ENCODE measurements around the gene TBP.
"Not testable (repeated sequence)": the region's sequence is repeated elsewhere in the genome, so short reads cannot be mapped to it uniquely, and the experiment has no call there.

The TBP gene

DNA sequence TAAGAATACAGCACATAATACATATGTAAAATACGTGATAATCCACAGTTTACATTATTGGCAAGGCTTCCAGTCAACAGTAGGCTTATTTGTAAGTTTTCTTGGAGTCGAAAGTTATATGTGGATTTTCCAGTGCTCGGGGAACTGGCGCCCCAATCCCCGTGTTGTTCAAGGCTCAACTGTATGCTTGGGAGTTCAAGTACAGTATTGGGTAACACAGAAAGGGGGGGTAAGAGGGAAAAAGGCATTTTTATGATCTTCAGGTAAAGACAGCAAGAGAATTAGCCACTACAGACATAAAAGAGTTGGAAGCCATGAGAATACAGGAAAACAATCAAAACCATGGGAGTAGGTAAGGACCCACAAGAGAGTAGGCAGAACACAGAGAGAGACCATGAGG, 17.5 kb upstream of the TBP start:
- no peak for DNase-seq

DNA sequence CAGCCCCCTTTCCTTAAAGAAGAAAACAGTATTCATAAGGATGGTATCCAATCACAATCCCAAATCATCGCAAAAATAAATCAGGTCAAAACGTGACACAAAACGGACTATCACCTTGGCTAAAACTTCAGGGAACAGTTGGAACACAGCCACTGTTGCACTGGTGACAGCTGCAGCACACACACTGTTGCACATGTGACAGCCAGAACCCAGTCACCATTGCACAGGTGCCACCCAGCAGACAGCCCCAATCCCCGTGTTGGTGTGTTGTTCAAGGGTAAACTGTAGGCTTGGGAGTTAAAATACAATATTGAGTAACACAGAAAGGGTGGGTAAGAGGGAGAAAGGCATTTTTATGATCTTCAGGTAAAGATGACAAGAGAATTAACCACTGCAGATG, 16.8 kb upstream of the TBP start:
- no peak for DNase-seq

DNA sequence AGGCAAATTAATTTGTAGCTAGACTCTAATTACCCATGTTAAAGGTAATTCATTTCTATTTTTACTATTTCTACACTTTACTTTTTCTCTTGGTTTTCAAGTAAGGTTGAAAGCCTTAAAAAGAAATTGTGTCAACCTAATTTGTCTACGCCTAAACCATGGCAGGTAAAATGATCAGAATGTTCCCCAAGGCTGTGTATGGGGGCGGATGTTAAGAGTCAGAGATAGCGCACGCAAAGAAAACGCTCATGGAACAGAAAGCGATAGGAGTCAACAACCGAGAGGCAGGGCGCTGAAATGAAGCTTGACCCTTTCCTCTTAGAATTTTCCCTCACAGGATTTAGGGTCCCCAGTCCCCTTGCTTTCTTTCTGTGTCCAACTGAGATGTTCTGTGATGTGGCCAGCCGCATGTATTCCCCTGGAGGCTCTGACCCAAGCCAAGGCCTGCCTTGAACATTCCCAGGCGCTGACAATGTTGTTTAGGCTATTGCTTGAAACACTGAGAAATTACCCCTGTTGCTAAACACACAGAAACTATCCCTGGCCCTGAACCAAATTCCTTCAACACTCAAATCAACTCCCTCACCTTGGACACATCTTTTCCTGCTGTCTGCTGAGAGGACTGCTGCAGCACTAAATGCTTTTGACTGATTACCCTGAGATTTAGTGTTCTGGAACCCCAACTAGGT, 12.0 kb upstream of the TBP start:
- DNase-seq = no peak

DNA sequence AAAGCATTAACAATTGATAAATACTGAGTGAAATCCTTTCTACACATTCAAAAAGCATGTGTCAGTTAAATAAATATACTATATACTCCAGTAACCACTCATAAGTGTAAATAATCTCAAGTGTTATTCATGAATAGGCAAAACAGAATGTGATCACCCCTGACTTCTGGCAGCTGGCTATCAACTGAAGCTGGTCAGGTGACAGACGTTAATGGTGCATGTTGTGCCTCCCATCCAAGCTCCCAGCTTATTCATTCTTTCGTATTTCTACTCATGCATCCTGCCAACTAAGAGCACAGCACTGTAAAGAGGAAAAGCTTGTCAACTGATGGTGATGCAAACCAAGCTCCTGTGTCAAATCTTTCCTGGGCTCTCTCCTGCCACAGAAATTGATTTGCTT, 8.8 kb upstream of the TBP start:
- no peak for DNase-seq

DNA sequence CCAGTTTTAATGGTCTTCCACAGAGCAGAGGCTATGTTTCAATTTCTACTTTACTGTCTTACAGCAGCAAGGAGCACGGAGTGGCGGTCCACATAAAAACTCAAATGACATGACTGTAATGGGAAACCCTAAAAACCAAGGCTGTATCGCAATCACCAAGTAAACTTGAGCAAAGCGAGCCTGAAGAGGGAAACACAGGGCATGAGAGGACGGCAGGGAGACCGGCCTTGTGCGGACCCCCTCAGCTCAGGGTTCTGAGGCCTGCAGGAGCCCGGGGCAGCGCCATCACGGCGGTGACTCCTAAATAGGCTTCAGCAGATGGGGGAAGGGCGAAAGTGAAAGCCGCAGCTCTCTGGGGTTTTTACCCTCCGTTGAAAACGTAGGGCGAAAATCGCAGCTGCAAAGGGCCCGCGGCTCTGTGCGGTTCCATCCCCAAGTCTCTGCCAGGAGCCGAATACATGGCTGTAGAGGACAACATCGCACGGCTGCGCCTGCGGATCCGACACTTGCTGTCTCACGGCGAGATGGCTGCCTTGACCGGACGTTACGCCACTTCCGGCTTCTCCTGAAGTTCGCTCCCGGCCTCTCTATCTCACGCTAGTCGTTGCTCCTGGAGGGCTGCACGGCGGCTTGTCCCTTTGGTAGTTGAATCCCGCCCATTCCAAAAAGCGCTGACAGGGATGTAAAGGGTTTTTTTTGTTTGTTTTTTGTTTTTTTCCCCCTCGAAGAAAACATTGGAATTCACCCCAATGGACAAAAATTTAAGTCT, 1.2 kb upstream of the TBP start, which contains the start of gene PSMB1:
Gene PSMB1, minus strand, starts transcription at position 543 of the 769 bp plus-strand sequence. Its CDS starts 65 bp downstream, at position 478.
- peak; percentile 72 for DNase-seq

DNA sequence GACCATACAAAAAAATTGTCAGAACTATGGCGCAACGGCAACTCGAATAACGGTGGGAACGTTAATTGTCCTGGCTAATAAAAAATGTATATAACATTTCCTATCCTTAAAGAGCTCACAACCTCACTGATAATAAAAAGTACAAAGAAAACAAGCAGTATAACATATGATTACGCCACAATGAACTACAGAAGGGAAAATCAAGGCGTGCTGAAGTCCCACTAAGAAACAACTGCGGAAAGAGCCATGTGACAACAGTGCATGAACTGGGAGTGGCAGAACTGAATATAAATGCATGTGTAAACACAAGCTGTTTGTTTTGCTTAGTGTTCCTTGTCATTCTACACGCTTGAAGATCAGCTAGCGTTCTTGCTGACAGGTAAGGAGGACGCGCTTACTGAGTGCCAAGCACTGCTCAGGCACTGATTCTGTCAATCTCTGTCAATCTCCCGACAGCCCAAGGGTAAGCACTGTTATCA, 596 bp upstream of the TBP start:
- no peak for DNase-seq

DNA sequence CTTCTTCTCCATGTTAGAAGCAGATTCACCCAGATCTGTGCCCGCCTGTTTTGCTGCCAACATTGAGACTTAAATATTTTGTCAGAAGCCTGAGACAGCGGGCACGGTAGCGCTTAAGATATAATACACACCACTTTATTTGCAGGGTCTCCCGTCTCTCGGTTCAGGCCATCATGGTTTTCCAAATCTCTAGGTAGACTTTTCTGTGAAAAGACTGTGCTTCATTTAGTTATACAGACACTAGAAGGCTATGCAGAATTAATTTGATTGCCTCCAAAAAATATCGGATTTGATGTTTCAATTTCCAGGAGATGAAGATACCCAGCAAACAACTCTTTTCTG, 598 bp downstream of the TBP start:
- no peak for DNase-seq

DNA sequence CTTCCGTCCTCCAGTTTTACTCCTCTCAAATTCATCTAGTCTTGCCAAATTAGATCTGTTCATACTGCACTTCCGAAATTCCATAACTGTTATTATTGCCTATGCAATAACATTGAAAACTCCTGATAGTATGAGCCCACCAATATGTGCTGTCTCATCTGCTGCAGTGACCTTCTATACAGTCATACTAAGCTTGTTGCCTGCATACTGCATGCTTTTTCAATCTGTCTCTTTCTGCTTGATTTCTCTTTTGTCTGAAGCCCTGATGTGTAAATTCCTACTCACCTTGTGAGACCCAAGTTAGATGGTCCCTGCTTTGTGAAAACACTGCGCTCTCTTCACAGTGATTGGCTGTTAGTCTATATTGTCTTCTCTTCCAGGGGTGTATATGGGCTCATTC, 1.1 kb downstream of the TBP start:
- no peak for DNase-seq

DNA sequence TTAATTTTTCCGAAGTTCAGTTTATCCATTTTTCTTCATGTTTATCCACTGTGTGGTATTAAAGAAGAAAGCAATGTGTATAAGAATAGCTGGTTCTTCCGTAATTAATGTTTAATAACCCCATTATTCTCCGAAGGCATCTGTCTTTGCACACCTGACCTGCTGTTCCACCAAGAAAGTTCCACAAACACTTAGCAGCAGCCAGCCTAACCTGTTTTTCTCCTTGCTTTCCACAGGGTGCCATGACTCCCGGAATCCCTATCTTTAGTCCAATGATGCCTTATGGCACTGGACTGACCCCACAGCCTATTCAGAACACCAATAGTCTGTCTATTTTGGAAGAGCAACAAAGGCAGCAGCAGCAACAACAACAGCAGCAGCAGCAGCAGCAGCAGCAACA, 7.4 kb downstream of the TBP start:
- no peak for DNase-seq

DNA sequence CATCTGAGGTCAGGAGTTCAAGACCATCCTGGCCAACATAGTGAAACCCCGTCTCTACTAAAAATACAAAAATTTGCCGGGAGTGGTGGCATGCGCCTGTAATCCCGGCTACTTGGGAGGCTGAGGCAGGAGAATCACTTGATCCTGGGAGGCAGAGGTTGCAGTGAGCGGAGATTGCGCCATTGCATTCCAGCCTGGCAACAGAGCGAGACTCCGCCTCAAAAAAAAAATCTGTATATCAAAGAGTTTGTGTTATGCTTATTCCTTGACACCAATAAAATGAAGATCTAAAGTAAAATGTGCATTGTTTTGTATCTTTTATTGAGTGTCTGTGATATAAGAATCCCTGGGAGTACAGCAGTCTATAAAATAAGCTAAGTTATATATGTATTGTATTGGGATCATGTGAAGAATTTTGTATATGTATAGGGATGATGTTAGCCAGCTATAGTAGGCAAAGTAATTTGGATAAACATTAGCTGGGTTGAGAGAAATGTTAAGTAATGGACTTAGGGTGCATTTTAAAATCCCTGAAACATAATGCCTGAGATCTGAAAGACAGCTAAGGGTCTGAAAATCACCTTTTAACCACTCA, 10.9 kb downstream of the TBP start:
- no peak for DNase-seq

DNA sequence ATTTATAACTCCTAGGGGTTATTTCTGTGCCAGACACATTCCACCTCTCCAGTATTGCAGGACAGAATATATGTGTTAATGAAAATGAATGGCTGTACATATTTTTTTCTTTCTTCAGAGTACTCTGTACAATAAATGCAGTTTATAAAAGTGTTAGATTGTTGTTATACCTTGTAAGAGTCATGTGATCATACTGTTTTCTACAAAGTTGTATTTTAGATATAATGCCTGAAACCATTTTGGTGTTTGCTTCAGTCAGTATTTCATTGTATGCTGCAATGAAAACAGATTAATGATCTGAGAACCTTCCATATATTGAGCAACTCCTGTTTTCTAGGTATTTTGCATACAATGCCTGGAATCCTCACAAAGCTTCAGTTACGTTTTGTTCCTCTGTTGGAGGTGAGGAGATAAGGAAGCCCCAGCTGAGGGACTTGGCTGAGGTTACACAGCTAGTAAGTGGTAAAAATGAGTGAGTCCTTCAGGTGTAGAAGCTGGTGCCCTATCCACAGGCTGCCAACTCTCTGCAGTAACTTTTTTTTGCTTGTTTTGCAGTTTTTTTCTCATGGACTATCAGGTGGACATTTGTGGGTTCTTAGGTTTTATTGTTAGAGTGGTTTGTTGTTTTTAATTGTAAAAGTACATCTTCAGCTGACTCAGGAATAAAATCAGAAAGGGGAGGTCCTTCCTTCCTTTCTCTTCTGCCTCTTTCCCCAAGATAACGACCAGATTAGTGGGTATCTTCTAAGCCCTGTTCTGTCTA, 18.7 kb downstream of the TBP start:
- no peak for DNase-seq

DNA sequence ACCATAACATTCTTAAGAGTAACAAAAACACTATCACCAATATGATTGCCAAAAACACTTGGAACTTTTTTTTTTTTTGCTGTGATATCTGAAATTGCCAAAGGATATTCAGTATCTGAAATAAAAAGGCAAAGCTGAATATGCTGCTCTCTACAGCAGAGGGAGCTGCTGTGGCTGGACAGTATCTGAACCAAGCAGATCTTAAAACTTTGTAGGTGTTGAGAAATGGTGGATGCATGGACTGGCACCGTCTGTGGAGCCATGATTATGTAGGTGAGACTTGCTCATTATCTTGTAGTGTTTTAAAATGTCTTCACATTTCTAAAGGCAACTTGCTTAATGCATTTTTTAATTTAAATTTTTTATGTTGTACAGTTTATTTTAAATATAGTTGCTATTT, 21.1 kb downstream of the TBP start:
- DNase-seq = no peak

DNA sequence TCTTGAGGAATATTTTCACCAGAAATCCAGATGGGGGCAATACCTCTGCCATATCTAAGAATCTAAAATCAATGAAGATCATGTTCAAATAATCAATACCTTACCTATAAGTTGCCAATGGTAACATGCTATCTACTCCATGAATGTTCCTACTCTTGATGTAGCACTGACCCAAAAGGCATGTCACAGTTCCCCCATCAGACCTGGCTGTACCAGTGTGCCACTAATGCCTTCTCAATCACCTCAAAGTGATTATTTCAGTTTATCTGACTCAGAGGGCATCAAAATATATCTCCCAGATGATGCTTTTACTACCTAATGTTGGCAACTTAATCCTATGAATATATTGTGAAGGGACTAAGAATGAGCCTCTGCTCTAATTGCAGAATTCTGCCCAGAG, 24.7 kb downstream of the TBP start:
- no peak for DNase-seq

DNA sequence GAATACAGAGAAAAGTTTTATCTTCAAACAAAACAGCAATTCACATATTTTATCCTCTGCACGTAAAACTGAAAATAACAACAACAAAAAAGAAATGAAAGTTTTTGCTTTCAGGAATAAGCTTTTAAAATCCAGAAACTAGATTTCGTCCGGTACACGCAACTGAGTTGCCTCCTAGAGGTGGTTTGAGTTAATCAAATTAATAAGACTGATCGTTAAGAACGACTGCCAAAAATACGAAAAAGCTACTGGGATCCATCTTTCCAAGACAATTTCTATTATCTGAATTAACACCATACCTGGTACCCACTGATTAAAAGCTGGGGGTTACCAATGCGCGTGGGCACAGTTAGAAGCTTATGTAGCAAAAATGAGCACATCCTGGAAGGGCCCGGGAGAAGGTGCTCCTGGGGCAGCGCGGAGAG, 29.6 kb downstream of the TBP start:
- no peak for DNase-seq

DNA sequence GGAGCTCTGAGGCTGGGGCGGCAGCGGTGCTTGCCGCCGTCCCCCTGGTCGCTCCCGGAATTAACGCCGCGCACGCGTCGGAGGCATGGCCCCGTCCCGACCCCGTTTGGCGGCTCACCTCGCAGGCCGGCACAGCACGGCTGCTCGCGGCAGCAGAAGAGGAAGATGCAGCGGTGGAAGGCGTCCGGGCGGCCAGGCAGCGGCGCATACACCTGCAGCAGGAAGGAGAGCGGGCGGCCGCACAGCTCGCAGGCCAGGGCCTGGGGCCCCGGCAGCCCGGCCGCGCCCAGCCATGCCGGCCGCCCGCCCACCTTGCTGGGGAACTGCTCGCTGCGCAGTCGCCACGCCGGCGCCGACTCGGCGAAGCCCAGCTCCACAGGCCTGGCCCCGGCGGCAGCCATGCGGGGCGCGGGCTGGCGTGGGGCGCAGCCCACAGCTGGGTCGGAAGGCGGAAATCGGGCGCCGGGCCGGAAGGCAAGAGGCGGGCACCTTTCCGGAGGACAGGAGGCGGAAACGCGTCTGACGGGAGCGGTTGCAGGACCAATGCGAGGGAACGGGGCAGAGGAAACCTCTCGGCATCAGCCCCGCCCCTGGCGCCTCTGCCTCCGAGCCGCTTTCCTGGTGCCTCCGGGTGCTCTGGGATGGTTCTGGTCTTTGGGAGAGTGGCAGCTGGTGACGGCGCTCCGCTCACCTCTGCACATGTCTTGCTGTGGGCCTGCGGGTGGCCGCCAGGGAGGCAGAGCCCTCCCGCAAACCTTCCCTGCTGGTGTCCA, 30.2 kb downstream of the TBP start, which contains the start of gene PDCD2:
Gene PDCD2, minus strand, starts transcription at position 457 of the 773 bp plus-strand sequence. Its CDS starts 56 bp downstream, at position 401.
- peak; percentile 89 for DNase-seq

DNA sequence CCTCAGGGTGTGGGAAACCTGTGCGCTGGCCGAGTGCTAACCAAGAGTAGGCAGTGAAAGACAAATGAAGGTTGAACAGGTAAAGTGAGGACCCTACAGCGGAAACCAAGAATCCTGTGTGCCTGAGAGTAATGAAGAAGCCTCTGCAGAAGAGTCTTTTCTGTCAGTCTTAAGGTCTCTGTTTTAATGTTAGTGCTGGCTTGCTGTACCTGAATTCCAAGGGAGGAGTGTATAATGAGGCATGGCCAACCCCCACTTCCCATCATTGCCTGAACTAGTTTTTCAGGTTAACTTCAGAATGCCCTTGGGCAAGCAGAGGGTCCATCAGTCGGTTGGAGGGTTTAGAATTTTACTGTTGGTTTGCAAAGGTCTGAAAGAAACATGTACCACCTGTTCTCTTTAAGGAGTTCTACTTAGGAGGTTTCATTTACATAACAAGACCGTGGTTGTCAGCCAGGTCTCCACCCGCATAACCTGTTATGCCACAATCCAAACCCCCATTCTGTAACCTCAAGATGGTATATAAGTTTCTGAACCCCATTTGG, 30.9 kb downstream of the TBP start:
- DNase-seq = no peak

DNA sequence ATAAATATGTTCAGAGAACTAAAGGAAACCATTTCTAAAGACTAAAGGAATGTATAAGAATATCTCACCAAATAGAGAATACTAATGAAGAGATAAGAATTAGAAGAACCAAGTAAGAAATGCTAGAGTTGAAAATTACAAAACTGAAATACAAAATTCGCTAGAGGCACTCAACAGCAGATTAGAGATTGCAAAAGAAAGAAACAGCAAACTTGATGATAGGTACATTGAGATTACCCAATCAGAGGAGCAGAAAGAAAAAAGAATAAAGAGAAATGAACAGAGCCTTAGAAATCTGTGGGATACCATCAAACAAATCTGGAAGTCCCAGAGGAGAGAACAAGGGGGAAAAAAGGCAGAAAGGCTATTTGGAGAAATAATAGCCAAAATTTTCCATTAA, 36.6 kb downstream of the TBP start:
- DNase-seq = no peak

DNA sequence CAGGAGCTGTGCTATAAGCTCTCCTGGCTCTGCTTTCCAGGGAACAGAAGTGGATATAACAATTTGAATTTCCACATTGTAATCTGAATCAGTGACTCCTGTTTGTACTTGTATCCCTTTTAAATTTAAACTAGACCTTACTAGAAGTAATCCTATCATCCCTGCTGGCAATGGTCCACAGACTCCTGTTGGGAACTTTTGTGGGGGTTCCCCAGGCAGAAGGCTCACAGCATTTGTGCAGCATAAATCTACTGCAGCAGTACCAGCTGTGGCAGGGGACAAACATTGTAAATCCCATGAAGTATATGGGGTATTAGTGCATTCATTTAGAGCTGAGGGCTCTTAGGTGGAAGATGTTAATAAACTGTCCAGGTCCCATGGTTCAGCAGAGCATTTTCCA, 42.3 kb downstream of the TBP start:
- no peak for DNase-seq

DNA sequence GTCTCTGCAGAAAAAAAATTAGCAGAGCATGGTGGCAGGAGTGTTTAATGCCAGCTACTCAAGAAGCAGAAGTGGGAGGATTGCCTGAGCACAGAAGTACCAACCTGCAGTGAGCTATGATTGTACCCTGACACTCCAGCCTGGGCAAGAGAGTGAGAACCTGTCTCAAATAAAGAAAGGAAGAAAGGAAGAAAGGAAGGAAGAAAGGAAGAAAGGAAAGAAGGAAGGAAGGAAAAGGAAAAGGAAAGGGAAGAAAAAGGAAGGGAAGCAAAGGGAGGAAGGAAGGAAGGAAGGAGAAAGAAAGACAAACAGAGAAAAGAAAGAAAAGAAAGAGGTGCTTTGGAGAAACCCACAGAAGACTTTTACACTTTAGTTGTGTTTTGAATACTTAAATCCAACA, 43.1 kb downstream of the TBP start:
- no peak for DNase-seq

DNA sequence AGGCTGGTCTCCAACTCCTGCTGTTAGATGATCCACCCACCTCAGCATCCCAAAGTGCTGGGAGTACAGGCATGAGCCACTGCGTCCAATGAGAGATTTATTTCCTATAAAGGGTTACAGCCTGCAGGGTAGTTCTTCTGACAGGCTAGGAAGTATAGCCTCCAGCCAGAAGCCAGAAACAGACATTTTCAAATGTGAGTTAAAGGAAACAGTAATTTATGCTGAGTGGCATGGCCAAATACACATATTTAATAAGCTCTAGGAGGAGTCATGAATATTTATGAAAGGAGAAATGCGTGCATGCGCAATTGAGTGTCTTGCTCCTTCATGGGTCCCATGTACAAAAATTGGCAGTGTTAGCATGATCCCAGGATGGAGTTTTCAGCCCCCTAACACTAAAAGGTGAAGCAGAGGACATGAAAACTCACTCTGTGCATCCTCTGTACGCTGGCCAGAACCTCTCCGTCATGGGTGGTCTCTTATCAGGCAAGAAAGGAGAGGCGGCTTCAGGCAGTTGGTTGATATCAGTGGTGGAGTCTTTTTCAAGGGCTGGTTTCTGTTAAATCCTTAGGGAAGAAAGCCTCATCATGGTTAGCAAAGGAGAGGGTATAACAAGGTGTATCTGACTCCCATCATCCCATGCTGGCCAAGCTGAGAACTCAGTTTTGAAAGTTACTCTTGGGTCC, 51.5 kb downstream of the TBP start:
- no peak for DNase-seq

DNA sequence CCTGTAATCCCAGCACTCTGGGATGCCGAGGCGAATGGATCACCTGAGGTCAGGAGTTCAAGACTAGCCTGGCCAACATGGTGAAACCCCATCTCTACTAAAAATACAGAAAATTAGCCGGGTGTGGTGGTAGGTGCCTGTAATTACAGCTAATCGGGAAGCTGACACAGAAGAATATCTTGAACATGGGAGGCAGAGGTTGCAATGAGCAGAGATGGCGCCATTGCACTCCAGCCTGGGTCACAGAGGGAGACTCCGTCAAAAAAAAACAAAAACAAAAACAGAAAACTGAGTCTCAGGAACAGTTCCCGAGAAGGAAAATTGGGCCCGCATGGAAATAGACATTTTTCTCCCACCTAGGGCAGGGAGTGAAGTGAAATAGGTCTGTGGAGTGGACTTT, 55.1 kb downstream of the TBP start:
- not testable (repeated sequence) for DNase-seq

All from activated gamma-delta T cell treated with Interleukin-2 at 50 U/mL for 16 hours (primary cell).